C4-2B (cell line): Measurements from ENCODE around the gene ATAD1.

Experiments
- ZFX ChIP-seq: fragments of 450-650 bp; IDR thresholded peaks from 2 replicates; pipeline ENCODE4 v1.6.1; 2017
- TF ChIP-seq, protein P1 (sequence below): fragments of 450-650 bp; conservative IDR thresholded peaks from 2 replicates; pipeline ENCODE4 v1.5.1; 2017; ENCODE audit warnings: mild to moderate bottlenecking

- TF ChIP-seq, protein P1, sequence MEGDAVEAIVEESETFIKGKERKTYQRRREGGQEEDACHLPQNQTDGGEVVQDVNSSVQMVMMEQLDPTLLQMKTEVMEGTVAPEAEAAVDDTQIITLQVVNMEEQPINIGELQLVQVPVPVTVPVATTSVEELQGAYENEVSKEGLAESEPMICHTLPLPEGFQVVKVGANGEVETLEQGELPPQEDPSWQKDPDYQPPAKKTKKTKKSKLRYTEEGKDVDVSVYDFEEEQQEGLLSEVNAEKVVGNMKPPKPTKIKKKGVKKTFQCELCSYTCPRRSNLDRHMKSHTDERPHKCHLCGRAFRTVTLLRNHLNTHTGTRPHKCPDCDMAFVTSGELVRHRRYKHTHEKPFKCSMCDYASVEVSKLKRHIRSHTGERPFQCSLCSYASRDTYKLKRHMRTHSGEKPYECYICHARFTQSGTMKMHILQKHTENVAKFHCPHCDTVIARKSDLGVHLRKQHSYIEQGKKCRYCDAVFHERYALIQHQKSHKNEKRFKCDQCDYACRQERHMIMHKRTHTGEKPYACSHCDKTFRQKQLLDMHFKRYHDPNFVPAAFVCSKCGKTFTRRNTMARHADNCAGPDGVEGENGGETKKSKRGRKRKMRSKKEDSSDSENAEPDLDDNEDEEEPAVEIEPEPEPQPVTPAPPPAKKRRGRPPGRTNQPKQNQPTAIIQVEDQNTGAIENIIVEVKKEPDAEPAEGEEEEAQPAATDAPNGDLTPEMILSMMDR: no peak
- TF ChIP-seq ZFX: no peak
Measured at GRCh38 chr10:87803328-87803727, 14.7 kb downstream of the ATAD1 start.
